ENCODE data around the gene DNAJA2. TPM values are rescaled to one million over a fixed set of nuclear protein-coding genes. Genes with fewer than 3 reads are reported as not detected.

DNAJA2 gene
- total RNA-seq, 4 donors from 2014 or later = 30.5 to 45.7 (median 36.5) TPM

GRCh38 chr16:46929378-46930332 is 43.8 kb downstream of the DNAJA2 start:
- no peak overlapping the region for H3K27ac ChIP-seq
- H3K36me3 ChIP-seq = no peaks in the 10 kb centered on the region
- TF ChIP-seq CTCF (IDR thresholded peaks at IDR 0.05) (peak; percentile 54 to 86 (median 75)), POLR2A (IDR thresholded peaks at IDR 0.05) (no peak)
- H3K4me3 ChIP-seq = peak overlapping the region in 1 of 4 donors; percentile 13
- peak; percentile 61 to 86 (median 84) for DNase-seq
- H3K27me3 ChIP-seq = no peaks in the 10 kb centered on the region
- peaks cover 0 to 6% (median 0%) of the 10 kb centered on the region in 4 donors for H3K4me1 ChIP-seq
- H3K9me3 ChIP-seq = no peaks in the 10 kb centered on the region

GRCh38 chr16:46928811-46929210 is 44.7 kb downstream of the DNAJA2 start:
- Histone ChIP-seq H3K9me3 (no peaks in the 10 kb centered on the region), H3K27me3 (no peaks in the 10 kb centered on the region), H3K36me3 (peaks cover 0 to 6% (median 0%) of the 10 kb centered on the region in 3 donors), H3K27ac (no peak overlapping the region), H3K4me1 (peaks cover 0 to 6% (median 0%) of the 10 kb centered on the region in 4 donors), H3K4me3 (no peak overlapping the region)
- no peak for TF ChIP-seq CTCF (IDR thresholded peaks at IDR 0.05)
- no peak for TF ChIP-seq POLR2A (IDR thresholded peaks at IDR 0.05)
- DNase-seq = no peak

GRCh38 chr16:46927273-46927672 is 46.2 kb downstream of the DNAJA2 start:
- no peak for DNase-seq
- no peak overlapping the region for H3K4me3 ChIP-seq
- peaks cover 0 to 6% (median 0%) of the 10 kb centered on the region in 4 donors for H3K4me1 ChIP-seq
- no peaks in the 10 kb centered on the region for H3K27me3 ChIP-seq
- no peak overlapping the region for H3K27ac ChIP-seq
- TF ChIP-seq POLR2A (IDR thresholded peaks at IDR 0.05) = no peak
- no peak for TF ChIP-seq CTCF (IDR thresholded peaks at IDR 0.05)
- peaks cover 0 to 12% (median 0%) of the 10 kb centered on the region in 3 donors for H3K36me3 ChIP-seq
- no peaks in the 10 kb centered on the region for H3K9me3 ChIP-seq

GRCh38 chr16:46926470-46927225 is 46.8 kb downstream of the DNAJA2 start:
- Histone ChIP-seq H3K4me1 (peaks cover 0 to 6% (median 0%) of the 10 kb centered on the region in 4 donors), H3K4me3 (no peak overlapping the region), H3K27ac (no peak overlapping the region), H3K27me3 (no peaks in the 10 kb centered on the region), H3K36me3 (peaks cover 0 to 12% (median 0%) of the 10 kb centered on the region in 3 donors), H3K9me3 (no peaks in the 10 kb centered on the region)
- TF ChIP-seq POLR2A (IDR thresholded peaks at IDR 0.05) (no peak), CTCF (IDR thresholded peaks at IDR 0.05) (no peak)
- no peak for DNase-seq

- Histone ChIP-seq H3K27me3 (no peaks in the 10 kb centered on the region), H3K4me3 (no peak overlapping the region), H3K36me3 (peaks cover 0 to 12% (median 0%) of the 10 kb centered on the region in 3 donors), H3K9me3 (no peaks in the 10 kb centered on the region), H3K4me1 (no peaks in the 10 kb centered on the region), H3K27ac (no peak overlapping the region)
- TF ChIP-seq POLR2A (IDR thresholded peaks at IDR 0.05) = no peak
- TF ChIP-seq CTCF (IDR thresholded peaks at IDR 0.05) = no peak
- DNase-seq = no peak
These were observed 49.1 kb downstream of the DNAJA2 start for GRCh38 chr16:46924402-46924801.
